ENCODE data around the gene RPLP1.

GRCh38 chr15:69415381-69415780 is 37.2 kb upstream of the RPLP1 start:
- TF ChIP-seq EP300 (IDR thresholded peaks at IDR 0.05) (no peak), CTCF (IDR thresholded peaks at IDR 0.05) (no peak)

Measured in ovary (tissue), 3 donors.